ENCODE measurements around the gene GHR. TPM values are rescaled to one million over a fixed set of nuclear protein-coding genes. Genes with fewer than 3 reads are reported as not detected.

GHR gene
- total RNA-seq, 4 donors from 2014 or later: 38.9 to 105 (median 74.8) TPM

GRCh38 chr5:42547894-42548293 is 124.7 kb downstream of the GHR start:
- Histone ChIP-seq H3K27me3 (no peaks in the 10 kb centered on the region), H3K4me3 (no peak overlapping the region), H3K27ac (peak overlapping the region; percentile 29 to 89 (median 72)), H3K4me1 (peaks cover 80 to 82% of the 10 kb centered on the region in 2 donors), H3K9me3 (no peaks in the 10 kb centered on the region), H3K36me3 (no peaks in the 10 kb centered on the region)
- DNase-seq (no peak), ATAC-seq (peak in 1 of 2 donors; percentile 14)
- intact Hi-C loops (cut with DNase I; ENCODE audit: low total_unique reads) (no loop called here), in situ Hi-C loops (cut with MboI; ENCODE audit: low sequenced_read_pairs in 4 of 4) (no loop called here)
- TF ChIP-seq CTCF (IDR thresholded peaks at IDR 0.05 in 4 of 5, conservative IDR thresholded peaks at IDR 0.05 in 1 of 5): no peak
- no peak for TF ChIP-seq POLR2A (IDR thresholded peaks at IDR 0.05)

GRCh38 chr5:42552597-42552996 is 129.4 kb downstream of the GHR start:
- no peak for ATAC-seq
- Histone ChIP-seq H3K27me3 (no peaks in the 10 kb centered on the region), H3K4me1 (peaks cover 56 to 69% of the 10 kb centered on the region in 2 donors), H3K9me3 (no peaks in the 10 kb centered on the region), H3K4me3 (no peak overlapping the region), H3K36me3 (no peaks in the 10 kb centered on the region), H3K27ac (peak overlapping the region; percentile 82 to 89 (median 88))
- DNase-seq: no peak
- TF ChIP-seq CTCF (IDR thresholded peaks at IDR 0.05 in 4 of 5, conservative IDR thresholded peaks at IDR 0.05 in 1 of 5): no peak
- TF ChIP-seq POLR2A (IDR thresholded peaks at IDR 0.05): no peak
- intact Hi-C loops (cut with DNase I; ENCODE audit: low total_unique reads) (no loop called here), in situ Hi-C loops (cut with MboI; ENCODE audit: low sequenced_read_pairs in 4 of 4) (no loop called here)

DNA sequence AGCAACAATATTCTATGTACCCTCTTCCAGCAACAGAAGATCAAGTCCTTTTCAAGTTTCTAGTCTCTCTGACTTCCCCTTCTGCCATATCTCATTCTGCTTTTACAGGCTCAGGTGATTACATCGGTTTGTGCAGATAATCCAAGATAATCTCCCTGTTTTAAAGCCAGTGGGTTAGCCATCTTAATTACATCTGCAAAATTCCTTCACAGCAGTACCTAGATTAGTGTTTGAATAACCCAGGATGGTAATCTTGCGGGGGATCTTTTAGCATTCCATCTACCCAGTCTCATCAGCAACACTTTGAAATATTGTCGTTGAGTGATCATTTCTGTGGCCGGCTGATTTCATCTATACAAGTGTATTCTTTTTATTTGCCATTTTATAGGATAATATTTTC is 130.2 kb downstream of the GHR start:
- Histone ChIP-seq H3K36me3 (no peaks in the 10 kb centered on the region), H3K4me1 (peaks cover 50 to 60% of the 10 kb centered on the region in 2 donors), H3K27me3 (no peaks in the 10 kb centered on the region), H3K4me3 (no peak overlapping the region), H3K9me3 (no peaks in the 10 kb centered on the region), H3K27ac (peak overlapping the region; percentile 82 to 89 (median 88))
- TF ChIP-seq CTCF (IDR thresholded peaks at IDR 0.05 in 4 of 5, conservative IDR thresholded peaks at IDR 0.05 in 1 of 5) (no peak), POLR2A (IDR thresholded peaks at IDR 0.05) (no peak)
- ATAC-seq: no peak
- intact Hi-C loops (cut with DNase I; ENCODE audit: low total_unique reads) (no loop called here), in situ Hi-C loops (cut with MboI; ENCODE audit: low sequenced_read_pairs in 4 of 4) (no loop called here)
- DNase-seq: no peak

- in situ Hi-C loops (cut with MboI; ENCODE audit: low sequenced_read_pairs in 4 of 4) (no loop called here), intact Hi-C loops (cut with DNase I; ENCODE audit: low total_unique reads) (loop anchor here (2.0 kb wide), 1 partner anchor 36 kb away; no protein-coding TSS in a partner anchor)
- Histone ChIP-seq H3K9me3 (no peaks in the 10 kb centered on the region), H3K36me3 (no peaks in the 10 kb centered on the region), H3K4me3 (peak overlapping the region in 1 of 4 donors; percentile 3), H3K4me1 (peaks cover 49% of the 10 kb centered on the region in 2 donors), H3K27me3 (no peaks in the 10 kb centered on the region), H3K27ac (peak overlapping the region; percentile 82 to 89 (median 88))
- TF ChIP-seq POLR2A (IDR thresholded peaks at IDR 0.05): no peak
- no peak for TF ChIP-seq CTCF (IDR thresholded peaks at IDR 0.05 in 4 of 5, conservative IDR thresholded peaks at IDR 0.05 in 1 of 5)
- ATAC-seq (peak; percentile 91 to 92), DNase-seq (no peak)
Observed at GRCh38 chr5:42555010-42555409, 131.8 kb downstream of the GHR start.

- peak; percentile 71 to 73 for DNase-seq
- Histone ChIP-seq H3K36me3 (no peaks in the 10 kb centered on the region), H3K27me3 (no peaks in the 10 kb centered on the region), H3K4me3 (peak overlapping the region in 1 of 4 donors; percentile 3), H3K9me3 (no peaks in the 10 kb centered on the region), H3K27ac (peak overlapping the region; percentile 82 to 89 (median 88)), H3K4me1 (peaks cover 42 to 46% of the 10 kb centered on the region in 2 donors)
- peak; percentile 84 to 86 for ATAC-seq
- in situ Hi-C loops (cut with MboI; ENCODE audit: low sequenced_read_pairs in 4 of 4) (no loop called here), intact Hi-C loops (cut with DNase I; ENCODE audit: low total_unique reads) (loop anchor here (2.0 kb wide), 1 partner anchor 37 kb away; no protein-coding TSS in a partner anchor)
- TF ChIP-seq POLR2A (IDR thresholded peaks at IDR 0.05) (peak in 1 of 2 donors; percentile 27), CTCF (IDR thresholded peaks at IDR 0.05 in 4 of 5, conservative IDR thresholded peaks at IDR 0.05 in 1 of 5) (no peak)
Observed at GRCh38 chr5:42555797-42556196, 132.6 kb downstream of the GHR start.
